Peyer's patch (tissue), 4 donors: ENCODE results near the gene KDM5A. TPM values are rescaled to one million over a fixed set of nuclear protein-coding genes. Genes with fewer than 3 reads are reported as not detected.
"Not testable (repeated sequence)": the region's sequence is repeated elsewhere in the genome, so short reads cannot be mapped to it uniquely, and the experiment has no call there.

Source experiments
- DNase-seq, 3 donors: peaks; one replicate each; pipeline ENCODE4 v3.0.0-alpha.2; 2017 to 2019
- H3K27ac ChIP-seq, 4 donors: fragments of 200-600 bp; sonication (generic); one replicate each; pipeline ENCODE4 v1.5.1; 2016 to 2019
- H3K27me3 ChIP-seq, 2 donors: fragments of 200-600 bp; sonication (generic); one replicate each; pipeline ENCODE4 v1.5.1; 2019
- H3K36me3 ChIP-seq, 3 donors: fragments of 200-600 bp; sonication (generic); one replicate each; pipeline ENCODE4 v1.5.1; 2016 to 2019
- H3K4me1 ChIP-seq, 4 donors: fragments of 200-600 bp; sonication (generic); one replicate each; pipeline ENCODE4 v1.5.1; 2016 to 2019
- H3K4me3 ChIP-seq, 4 donors: fragments of 200-600 bp; sonication (generic); 1 replicate in 3 of 4; 2 replicates in 1 of 4; pipeline ENCODE4 v1.5.1; 2016 to 2019; ENCODE audit warnings: mild to moderate bottlenecking in 1 of 4
- H3K9me3 ChIP-seq, 4 donors: fragments of 200-600 bp; sonication (generic); one replicate each; pipeline ENCODE4 v1.5.1; 2016 to 2019; ENCODE audit warnings: mild to moderate bottlenecking in 1 of 4
- POLR2A ChIP-seq, 2 donors: fragments of 450-650 bp; IDR thresholded peaks; one replicate each; pipeline ENCODE4 v1.5.1; 2017; ENCODE audit warnings: antibody characterized with exemption in 2 of 2, mild to moderate bottlenecking in 2 of 2, moderate library complexity in 2 of 2
- total RNA-seq, 4 donors: library from RNA; depleted of rRNA; stranded (reverse); fragments of >200 nt; gene quantifications; one replicate each; pipeline ENCODE4 v1.1.0, GENCODE V29; 2016
- TF ChIP-seq, protein P1 (sequence below), 6 experiments: fragments of 450-650 bp in 4 of 6; fragments of 200-600 bp in 2 of 6; sonication (generic) in 1 of 6; IDR thresholded peaks; one replicate each; pipeline ENCODE4 v1.5.1; 2017 to 2019; ENCODE audit warnings: antibody characterized with exemption in 6 of 6, mild to moderate bottlenecking in 3 of 6, moderate library complexity in 1 of 6

The KDM5A gene
- total RNA-seq, 4 donors from 2014 or later = 38.8 to 72.7 (median 60.8) TPM

DNA sequence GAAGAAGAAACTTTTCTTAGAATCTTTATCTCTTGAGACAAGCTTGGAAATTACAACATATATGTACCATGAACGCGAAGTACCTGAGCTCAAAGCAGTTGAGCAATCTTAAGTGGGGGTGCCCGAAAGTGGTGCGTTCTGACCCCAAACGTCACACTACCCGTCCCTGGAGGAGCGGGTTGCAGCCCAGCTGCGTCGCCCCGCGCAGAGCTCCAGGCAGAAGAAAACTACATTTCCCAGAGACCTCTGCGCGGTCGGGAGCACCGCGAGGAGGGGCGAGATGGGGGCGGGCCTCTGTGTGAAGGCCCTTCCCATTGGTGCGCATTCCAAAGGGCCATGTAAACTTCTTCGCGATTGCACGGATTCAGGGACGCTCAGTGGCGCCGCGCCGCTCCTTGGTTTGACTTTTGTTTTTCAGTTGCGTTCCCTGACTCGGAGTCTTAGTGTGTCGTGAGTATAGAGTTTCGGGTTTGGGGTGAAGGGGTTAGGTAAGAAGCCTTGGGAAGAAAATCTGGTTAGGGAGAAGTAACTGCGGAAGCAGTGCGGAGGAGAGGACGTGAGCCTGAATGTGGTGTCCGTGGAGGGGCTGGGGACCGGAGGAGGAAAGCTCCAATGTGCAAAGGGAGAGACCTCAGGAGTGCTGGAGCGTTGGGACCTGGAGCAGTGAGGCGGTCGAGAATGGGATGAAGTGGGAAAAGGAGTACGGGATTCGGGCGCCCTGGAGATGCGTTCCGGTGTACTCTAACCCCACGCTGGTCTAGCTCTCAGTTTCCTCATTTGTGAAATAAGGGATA lies 12.3 kb upstream of the KDM5A start, which contains the start of gene CCDC77:
CCDC77 (plus strand) TSS at position 410 of the 794 bp plus-strand sequence. CDS start 7,740 bp downstream, outside the sequence.
- TF ChIP-seq, protein P1, sequence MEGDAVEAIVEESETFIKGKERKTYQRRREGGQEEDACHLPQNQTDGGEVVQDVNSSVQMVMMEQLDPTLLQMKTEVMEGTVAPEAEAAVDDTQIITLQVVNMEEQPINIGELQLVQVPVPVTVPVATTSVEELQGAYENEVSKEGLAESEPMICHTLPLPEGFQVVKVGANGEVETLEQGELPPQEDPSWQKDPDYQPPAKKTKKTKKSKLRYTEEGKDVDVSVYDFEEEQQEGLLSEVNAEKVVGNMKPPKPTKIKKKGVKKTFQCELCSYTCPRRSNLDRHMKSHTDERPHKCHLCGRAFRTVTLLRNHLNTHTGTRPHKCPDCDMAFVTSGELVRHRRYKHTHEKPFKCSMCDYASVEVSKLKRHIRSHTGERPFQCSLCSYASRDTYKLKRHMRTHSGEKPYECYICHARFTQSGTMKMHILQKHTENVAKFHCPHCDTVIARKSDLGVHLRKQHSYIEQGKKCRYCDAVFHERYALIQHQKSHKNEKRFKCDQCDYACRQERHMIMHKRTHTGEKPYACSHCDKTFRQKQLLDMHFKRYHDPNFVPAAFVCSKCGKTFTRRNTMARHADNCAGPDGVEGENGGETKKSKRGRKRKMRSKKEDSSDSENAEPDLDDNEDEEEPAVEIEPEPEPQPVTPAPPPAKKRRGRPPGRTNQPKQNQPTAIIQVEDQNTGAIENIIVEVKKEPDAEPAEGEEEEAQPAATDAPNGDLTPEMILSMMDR (IDR thresholded peaks at IDR 0.05) = peak in 3 of 6 experiments; percentile 9 to 34 (median 15)
- TF ChIP-seq POLR2A (IDR thresholded peaks at IDR 0.05) = no peak
- H3K27me3 ChIP-seq = no peaks in the 10 kb centered on the region
- H3K4me3 ChIP-seq = peak within 1 kb of the TSS; percentile 54 to 74 (median 64)
- peaks cover 0 to 4% (median 0%) of the 10 kb centered on the region in 4 donors for H3K4me1 ChIP-seq
- H3K36me3 ChIP-seq = no peaks in the 10 kb centered on the region
- H3K9me3 ChIP-seq = no peaks in the 10 kb centered on the region
- peak; percentile 88 to 96 (median 96) for DNase-seq
- H3K27ac ChIP-seq = peak within 1 kb of the TSS; percentile 40 to 76 (median 58)

- H3K36me3 ChIP-seq = no peaks in the 10 kb centered on the region
- H3K27me3 ChIP-seq = no peaks in the 10 kb centered on the region
- no peak for DNase-seq
- no peaks in the 10 kb centered on the region for H3K9me3 ChIP-seq
- peak overlapping the region; percentile 54 to 74 (median 64) for H3K4me3 ChIP-seq
- TF ChIP-seq POLR2A (IDR thresholded peaks at IDR 0.05) = no peak
- TF ChIP-seq, protein P1 (IDR thresholded peaks at IDR 0.05) = no peak
- H3K27ac ChIP-seq = peak overlapping the region in 2 of 4 donors; percentile 40 to 76
- peaks cover 0 to 4% (median 0%) of the 10 kb centered on the region in 4 donors for H3K4me1 ChIP-seq
Observed at GRCh38 chr12:400828-401227, 11.7 kb upstream of the KDM5A start.

- H3K4me3 ChIP-seq = peak overlapping the region; percentile 71 to 92 (median 81)
- peak overlapping the region; percentile 94 to 95 (median 94) for H3K27ac ChIP-seq
- no peak for TF ChIP-seq POLR2A (IDR thresholded peaks at IDR 0.05)
- TF ChIP-seq, protein P1 (IDR thresholded peaks at IDR 0.05) = no peak
- DNase-seq = peak in 2 of 3 donors; percentile 37 to 59
- no peaks in the 10 kb centered on the region for H3K9me3 ChIP-seq
- H3K36me3 ChIP-seq = peaks cover 0 to 13% (median 0%) of the 10 kb centered on the region in 3 donors
- H3K27me3 ChIP-seq = no peaks in the 10 kb centered on the region
- H3K4me1 ChIP-seq = peaks cover 0 to 19% (median 7%) of the 10 kb centered on the region in 4 donors
Observed at GRCh38 chr12:388541-389141, 479 bp downstream of the KDM5A start.

- Histone ChIP-seq H3K36me3 (peaks cover 0 to 19% (median 0%) of the 10 kb centered on the region in 3 donors), H3K4me1 (peaks cover 0 to 19% (median 7%) of the 10 kb centered on the region in 4 donors), H3K4me3 (peak overlapping the region; percentile 71 to 92 (median 81)), H3K9me3 (no peaks in the 10 kb centered on the region), H3K27ac (peak overlapping the region; percentile 94 to 95 (median 94)), H3K27me3 (no peaks in the 10 kb centered on the region)
- TF ChIP-seq POLR2A (IDR thresholded peaks at IDR 0.05) = peak in 1 of 2 donors; percentile 12
- TF ChIP-seq, protein P1 (IDR thresholded peaks at IDR 0.05) = no peak
- no peak for DNase-seq
Observed at GRCh38 chr12:388012-388411, 1.1 kb downstream of the KDM5A start.

GRCh38 chr12:386651-387050 lies 2.5 kb downstream of the KDM5A start:
- H3K27ac ChIP-seq = no peak overlapping the region
- peak overlapping the region in 1 of 4 donors; percentile 92 for H3K4me3 ChIP-seq
- H3K4me1 ChIP-seq = peaks cover 0 to 19% (median 7%) of the 10 kb centered on the region in 4 donors
- DNase-seq = no peak
- no peaks in the 10 kb centered on the region for H3K9me3 ChIP-seq
- no peaks in the 10 kb centered on the region for H3K27me3 ChIP-seq
- peaks cover 0 to 31% (median 0%) of the 10 kb centered on the region in 3 donors for H3K36me3 ChIP-seq
- TF ChIP-seq, protein P1 (IDR thresholded peaks at IDR 0.05) = no peak
- no peak for TF ChIP-seq POLR2A (IDR thresholded peaks at IDR 0.05)

GRCh38 chr12:370739-371485 lies 18.2 kb downstream of the KDM5A start:
- not testable (repeated sequence) for H3K27me3 ChIP-seq, H3K27ac ChIP-seq, DNase-seq, H3K4me1 ChIP-seq, H3K4me3 ChIP-seq, H3K9me3 ChIP-seq
- peaks cover 0 to 49% (median 0%) of the 10 kb centered on the region in 3 donors for H3K36me3 ChIP-seq
